Osteoblast (primary cell): Measurements from ENCODE around the gene PGC. TPM values are rescaled to one million over a fixed set of nuclear protein-coding genes. Genes with fewer than 3 reads are reported as not detected.
A peak's percentile ranks its signal among the peaks of the same experiment; 100 is the strongest.

Experiments
- DNase-seq: peaks from one replicate; pipeline ENCODE4 v3.0.0; 2011; ENCODE audit warnings: low spot score, mixed read lengths; ENCODE audit not compliant: insufficient read length; ENCODE audit errors: missing footprints
- H2AFZ ChIP-seq: 2 replicates; pipeline ENCODE4 v1.6.0; 2011; ENCODE audit warnings: mild to moderate bottlenecking, low read length
- H3K27ac ChIP-seq: 2 replicates; pipeline ENCODE4 v1.5.1; 2011; ENCODE audit warnings: mild to moderate bottlenecking, low read depth, low read length, moderate library complexity
- H3K27me3 ChIP-seq: 2 replicates; pipeline ENCODE4 v1.6.0; 2012; ENCODE audit warnings: mild to moderate bottlenecking, control low read depth, inconsistent platforms, low read length, moderate library complexity; ENCODE audit not compliant: insufficient read depth
- H3K36me3 ChIP-seq: 2 replicates; pipeline ENCODE4 v1.5.1; 2011; ENCODE audit warnings: mild to moderate bottlenecking, low read length, control low read depth, moderate library complexity; ENCODE audit not compliant: insufficient read depth
- H3K4me1 ChIP-seq: 2 replicates; pipeline ENCODE4 v1.5.1; 2011; ENCODE audit warnings: mild to moderate bottlenecking, low read length, control low read depth, moderate library complexity; ENCODE audit not compliant: insufficient read depth
- H3K4me2 ChIP-seq: 2 replicates; pipeline ENCODE4 v1.6.0; 2011; ENCODE audit warnings: mild to moderate bottlenecking, low read length; ENCODE audit not compliant: insufficient read depth
- H3K4me3 ChIP-seq: fragments of 200-600 bp; sonication (generic); 3 replicates; pipeline ENCODE4 v1.5.1; 2012; ENCODE audit warnings: mild to moderate bottlenecking, low read length, inconsistent platforms; ENCODE audit not compliant: insufficient read depth
- H3K79me2 ChIP-seq: 2 replicates; pipeline ENCODE4 v1.6.0; 2012; ENCODE audit warnings: mild to moderate bottlenecking, low read length, control low read depth, inconsistent platforms; ENCODE audit not compliant: insufficient read depth
- H3K9me3 ChIP-seq: 2 replicates; pipeline ENCODE4 v1.5.1; 2011; ENCODE audit warnings: low read depth, low read length, control low read depth
- H4K20me1 ChIP-seq: 2 replicates; pipeline ENCODE4 v1.6.0; 2012; ENCODE audit warnings: mild to moderate bottlenecking, low read length, control low read depth; ENCODE audit not compliant: insufficient read depth
- CTCF ChIP-seq: IDR thresholded peaks from 2 replicates; pipeline ENCODE4 v1.5.1; 2011; ENCODE audit warnings: mild to moderate bottlenecking, low read depth, low read length, moderate library complexity; ENCODE audit errors: extremely low read depth
- total RNA-seq: library from RNA; depleted of rRNA; stranded (reverse); fragments of >200 nt; gene quantifications from 2 replicates; pipeline ENCODE4 v1.2.3, GENCODE V29; 2012

Gene PGC
- total RNA-seq, 1 donor: not detected

DNA sequence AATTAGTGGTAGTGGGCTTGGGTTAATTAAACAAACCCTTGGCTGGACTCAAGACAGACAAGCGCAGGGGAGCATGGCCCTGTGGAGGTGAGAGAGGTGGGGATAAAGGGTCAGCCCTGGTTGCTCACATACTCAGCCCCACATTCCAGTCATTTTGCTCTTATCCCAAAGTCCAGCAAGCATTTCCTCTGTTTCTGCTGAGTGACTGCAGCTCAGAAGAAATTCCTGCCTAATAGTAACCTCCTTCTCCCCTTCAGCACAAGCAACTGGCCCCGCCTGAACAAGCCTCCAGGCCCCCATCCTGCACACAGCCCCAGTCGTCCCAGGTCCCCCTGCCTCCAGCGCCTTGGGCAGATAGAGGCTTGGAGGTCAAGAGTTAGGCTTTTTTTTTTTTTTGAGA is 8.2 kb downstream of the PGC start:
- Histone ChIP-seq H3K4me3 (no peak overlapping the region), H3K27ac (no peak overlapping the region), H3K4me1 (peaks cover 8% of the 10 kb centered on the region), H3K4me2 (no peak overlapping the region), H3K36me3 (no peaks in the 10 kb centered on the region), H3K9me3 (no peaks in the 10 kb centered on the region), H3K79me2 (no peaks in the 10 kb centered on the region), H4K20me1 (no peaks in the 10 kb centered on the region), H2AFZ (no peak overlapping the region), H3K27me3 (no peaks in the 10 kb centered on the region)
- TF ChIP-seq CTCF: no peak
- no peak for DNase-seq

DNA sequence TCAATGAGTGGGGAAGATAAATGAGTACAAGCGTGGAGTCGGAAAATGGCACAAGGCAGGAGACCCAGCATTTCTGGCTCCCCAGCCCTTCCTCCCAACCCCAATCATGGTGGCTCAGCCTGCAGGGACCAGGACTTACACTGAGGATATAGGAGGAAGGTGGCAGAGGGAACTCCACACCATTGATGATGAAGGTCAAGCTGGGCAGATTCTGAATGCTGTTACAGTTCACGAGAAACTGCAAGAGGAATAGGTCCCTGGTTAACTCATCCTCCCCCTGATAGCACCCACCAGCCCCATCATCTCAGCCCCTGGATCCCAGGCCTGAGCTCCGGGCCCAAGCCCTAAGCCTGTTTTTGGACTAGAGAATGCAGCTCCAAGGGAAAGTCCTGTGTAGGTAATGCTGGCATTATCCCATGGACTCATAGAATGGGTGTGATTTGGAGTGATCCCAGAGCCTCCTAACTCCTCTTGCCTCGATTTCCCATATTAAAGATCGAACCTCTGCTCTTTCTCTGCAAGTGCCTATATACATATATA is 9.5 kb downstream of the PGC start:
- Histone ChIP-seq H3K4me3 (no peak overlapping the region), H2AFZ (no peak overlapping the region), H3K9me3 (no peaks in the 10 kb centered on the region), H3K27ac (no peak overlapping the region), H3K27me3 (no peaks in the 10 kb centered on the region), H3K4me1 (peaks cover 14% of the 10 kb centered on the region), H3K36me3 (no peaks in the 10 kb centered on the region), H4K20me1 (peaks cover 6% of the 10 kb centered on the region), H3K79me2 (peaks cover 6% of the 10 kb centered on the region), H3K4me2 (no peak overlapping the region)
- DNase-seq: no peak
- TF ChIP-seq CTCF: no peak

DNA sequence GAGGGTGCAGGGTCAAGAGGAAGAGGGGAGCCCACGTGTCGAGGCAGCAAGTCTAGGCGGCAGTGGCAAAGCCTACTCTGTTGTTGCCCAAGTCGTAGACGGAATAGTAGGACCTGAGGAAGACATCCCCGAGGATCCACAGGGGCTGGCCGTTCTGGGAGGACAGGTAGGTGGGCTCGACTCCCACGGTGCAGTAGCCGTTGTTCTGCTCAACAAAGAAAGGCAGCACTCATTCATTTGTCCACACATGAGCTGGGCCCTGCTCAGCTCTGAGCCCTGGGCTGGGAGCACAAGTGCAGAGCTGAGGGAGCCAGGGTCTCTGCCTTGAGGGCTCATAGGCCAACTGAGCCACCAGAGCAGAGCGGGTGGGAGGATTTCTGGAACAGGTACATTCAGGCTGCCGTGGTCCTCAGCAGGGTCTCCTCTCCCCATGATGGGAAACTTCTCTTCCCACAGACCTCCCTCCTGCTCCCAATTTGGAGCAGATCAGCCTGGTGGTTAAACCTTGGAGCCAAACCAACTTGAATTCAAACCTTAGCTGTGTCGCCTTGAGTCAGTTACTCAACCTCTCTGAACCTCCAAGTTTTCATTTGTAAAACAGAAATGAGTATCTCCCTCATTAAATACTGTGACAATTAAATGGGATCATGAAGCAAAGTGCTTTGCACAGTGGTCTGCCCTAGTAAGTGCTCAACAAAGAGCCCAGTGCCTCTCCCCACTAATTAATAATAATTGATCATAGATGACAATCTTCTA is 10.2 kb downstream of the PGC start:
- H3K4me3 ChIP-seq: no peak overlapping the region
- no peak for DNase-seq
- H4K20me1 ChIP-seq: peaks cover 9% of the 10 kb centered on the region
- no peak overlapping the region for H3K27ac ChIP-seq
- no peaks in the 10 kb centered on the region for H3K36me3 ChIP-seq
- TF ChIP-seq CTCF: no peak
- no peak overlapping the region for H3K4me2 ChIP-seq
- peaks cover 18% of the 10 kb centered on the region for H3K4me1 ChIP-seq
- H3K79me2 ChIP-seq: peaks cover 11% of the 10 kb centered on the region
- no peaks in the 10 kb centered on the region for H3K27me3 ChIP-seq
- H3K9me3 ChIP-seq: no peaks in the 10 kb centered on the region
- no peak overlapping the region for H2AFZ ChIP-seq

- Histone ChIP-seq H3K4me3 (peak overlapping the region; percentile 43), H3K9me3 (no peaks in the 10 kb centered on the region), H3K27me3 (no peaks in the 10 kb centered on the region), H3K4me2 (peak overlapping the region; percentile 74), H3K79me2 (peaks cover 18% of the 10 kb centered on the region), H2AFZ (no peak overlapping the region), H3K4me1 (peaks cover 18% of the 10 kb centered on the region), H3K36me3 (no peaks in the 10 kb centered on the region), H3K27ac (no peak overlapping the region), H4K20me1 (peaks cover 12% of the 10 kb centered on the region)
- no peak for TF ChIP-seq CTCF
- peak; percentile 71 for DNase-seq
Observed at GRCh38 chr6:41736186-41736733, 10.9 kb downstream of the PGC start.
